Femur (tissue), 1 donor: Measurements from ENCODE around the gene PTGES.
A peak's percentile ranks its signal among the peaks of the same experiment; 100 is the strongest.
"Not testable (repeated sequence)": the region's sequence is repeated elsewhere in the genome, so short reads cannot be mapped to it uniquely, and the experiment has no call there.

Experiments used
- DNase-seq: peaks from one replicate; pipeline ENCODE4 v3.0.0-alpha.2; 2017

PTGES gene

DNA sequence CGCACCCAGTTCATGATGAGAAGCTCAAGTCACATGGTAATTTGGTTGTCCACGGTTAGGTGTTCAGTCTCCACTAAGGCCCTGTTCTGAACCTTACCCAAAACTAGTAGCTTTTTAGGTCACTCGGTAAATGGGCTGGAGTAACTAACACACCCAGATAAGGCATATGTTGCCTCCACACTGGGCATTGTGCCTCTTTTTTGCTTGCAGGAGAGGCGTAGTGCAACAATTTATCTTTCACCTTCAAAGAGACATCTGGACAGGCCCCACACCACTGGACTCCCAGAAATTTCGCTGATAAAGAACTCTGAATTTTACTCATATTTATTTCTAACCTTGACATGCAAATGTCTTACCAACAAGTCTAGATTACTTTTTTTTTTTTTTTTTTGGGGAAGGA is 16.8 kb upstream of the PTGES start:
- DNase-seq: no peak

- DNase-seq: no peak
Measured at GRCh38 chr9:129768486-129768885, 15.6 kb upstream of the PTGES start.

DNA sequence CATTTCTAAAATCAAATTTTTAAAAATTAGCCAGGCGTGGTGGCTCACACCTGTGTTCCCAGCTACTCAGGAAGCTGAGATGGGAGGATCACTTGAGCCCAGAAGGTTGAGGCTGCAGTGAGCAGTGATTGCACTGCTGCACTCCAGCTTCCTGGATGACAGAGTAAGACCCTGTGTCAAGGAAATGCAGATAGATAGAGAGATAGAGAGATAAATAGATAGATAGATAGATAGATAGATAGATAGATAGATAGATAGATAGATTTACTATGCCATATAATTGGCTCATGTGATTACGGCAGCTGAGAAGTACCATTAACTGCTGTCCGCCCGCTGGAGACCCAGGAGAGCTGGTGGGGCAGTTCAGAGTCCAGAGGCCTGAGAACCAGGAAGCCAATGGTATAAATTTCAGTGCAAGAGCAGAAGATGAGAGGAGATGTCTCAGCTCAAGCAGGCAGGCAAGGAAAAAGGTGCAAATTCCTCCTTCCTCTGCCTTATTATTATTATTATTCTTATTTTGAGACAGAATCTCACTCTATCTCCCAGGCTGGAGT is 13.0 kb upstream of the PTGES start:
- DNase-seq: no peak

DNA sequence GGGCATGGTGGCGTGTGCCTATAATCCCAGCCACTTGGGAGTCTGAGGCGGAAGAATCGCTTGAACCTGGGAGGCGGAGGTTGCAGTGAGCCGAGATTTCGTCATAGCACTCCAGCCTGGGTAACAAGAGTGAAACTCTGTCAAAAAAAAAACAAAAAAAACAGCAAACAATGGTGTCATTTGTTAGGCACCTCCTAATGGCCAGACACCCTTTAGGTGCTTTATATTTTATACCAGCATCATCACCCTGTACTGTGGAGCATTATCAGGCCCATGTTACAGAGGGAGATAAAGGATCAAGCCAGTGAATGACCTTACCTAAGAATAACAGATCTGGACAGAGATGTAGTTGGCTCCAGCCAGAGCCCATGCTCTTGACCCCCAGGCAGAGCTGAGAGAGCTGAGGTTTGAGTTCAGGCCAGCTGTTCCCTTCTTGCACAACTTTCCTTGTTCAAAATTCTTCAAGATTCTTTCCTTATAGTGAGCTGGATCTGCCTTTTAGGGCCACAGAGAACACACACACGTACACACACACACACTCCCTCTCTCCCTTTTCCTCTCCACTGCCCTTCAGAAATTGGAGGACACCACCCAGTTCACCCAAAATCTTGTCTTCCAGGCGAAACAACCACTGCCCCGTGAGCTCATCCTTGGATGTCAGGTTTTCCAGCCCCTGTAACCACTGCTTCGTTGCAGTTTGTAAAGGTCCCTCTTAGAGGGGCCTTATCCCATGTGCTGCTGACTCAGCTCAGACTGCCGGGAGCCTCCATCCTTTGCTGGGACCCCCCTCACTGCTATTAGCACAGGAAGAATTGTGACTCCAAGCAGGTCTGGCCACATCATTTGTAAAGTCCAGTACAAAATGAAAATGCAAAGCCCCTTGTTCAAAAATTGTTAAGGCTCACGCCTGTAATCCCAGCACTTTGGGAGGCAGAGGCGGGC is 10.4 kb upstream of the PTGES start:
- peak; percentile 28 for DNase-seq

GRCh38 chr9:129762370-129762984 is 9.6 kb upstream of the PTGES start:
- peak; percentile 33 for DNase-seq

DNA sequence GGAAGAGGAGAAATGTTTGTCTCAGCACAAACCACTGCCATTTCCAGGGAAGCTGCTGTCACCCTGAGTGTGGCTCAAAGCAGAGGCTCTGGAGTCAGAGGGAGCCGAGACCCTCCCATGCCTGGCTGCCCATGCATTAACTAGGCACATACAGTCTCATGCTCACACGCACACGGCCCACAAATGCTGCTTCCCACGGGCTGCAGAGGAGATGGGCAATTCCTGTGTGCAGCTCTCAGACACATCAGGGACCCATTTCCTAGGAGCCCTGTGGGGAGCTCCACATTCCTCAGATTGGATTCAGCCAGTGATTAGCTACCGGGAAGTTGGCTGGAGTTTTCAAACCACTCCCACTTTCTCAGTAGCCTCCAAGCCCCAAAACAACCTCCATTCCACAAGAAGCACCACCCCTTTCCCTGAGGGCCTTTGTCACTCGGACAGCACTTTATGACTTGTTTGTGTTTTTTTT is 9.1 kb upstream of the PTGES start:
- peak; percentile 56 for DNase-seq

- DNase-seq: peak; percentile 62
Measured at GRCh38 chr9:129761293-129761900, 8.6 kb upstream of the PTGES start.

DNA sequence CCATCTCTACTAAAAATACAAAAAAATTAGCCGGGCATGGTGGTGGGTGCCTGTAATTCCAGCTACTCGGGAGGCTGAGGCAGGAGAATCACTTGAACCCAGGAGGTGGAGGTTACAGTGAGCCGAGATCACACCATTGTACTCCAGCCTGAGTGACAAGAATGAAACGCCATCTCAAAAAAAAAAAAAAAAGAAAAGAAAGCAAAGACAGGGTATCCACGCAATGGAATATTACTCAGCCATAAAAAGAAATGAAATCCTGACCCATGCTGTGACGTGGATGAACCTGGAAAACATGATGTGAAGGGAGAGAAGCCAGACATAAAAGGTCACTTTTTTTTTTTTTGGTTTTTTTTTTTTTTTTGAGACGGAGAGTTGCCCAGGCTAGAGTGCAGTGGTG is 7.9 kb upstream of the PTGES start:
- not testable (repeated sequence) for DNase-seq

DNA sequence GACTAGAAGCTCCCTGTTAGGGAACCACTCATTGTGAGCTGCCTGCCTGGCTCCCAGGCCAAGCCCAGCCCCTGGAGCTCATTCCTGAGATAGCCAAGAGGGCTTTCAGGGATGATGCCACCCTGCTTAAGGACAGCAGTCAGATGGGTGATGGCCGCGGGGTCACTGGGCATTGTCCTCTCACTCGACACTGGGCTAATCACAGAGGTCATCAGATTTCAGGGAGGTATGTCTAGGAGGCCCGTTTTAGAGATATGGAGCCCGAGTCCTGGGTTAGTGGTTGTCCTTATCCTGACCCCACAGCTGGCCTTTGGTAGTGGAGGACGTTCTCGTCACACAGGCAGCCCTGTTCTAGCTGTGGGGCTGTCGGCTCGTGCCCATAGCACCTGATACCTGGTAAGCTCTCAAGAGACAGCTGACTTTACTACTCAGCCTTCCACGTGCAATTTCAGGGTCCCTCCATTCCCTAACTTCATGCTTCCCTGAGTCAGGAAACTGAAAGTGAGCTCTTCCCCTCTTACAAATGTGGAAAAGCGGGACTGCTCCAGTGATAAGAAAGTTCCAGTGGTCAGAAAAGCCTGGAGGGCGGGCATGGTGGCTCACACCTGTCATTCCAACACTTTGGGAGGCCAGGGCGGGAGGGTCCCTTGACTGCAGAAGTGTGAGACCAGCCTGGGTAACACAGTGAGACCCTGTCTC is 7.1 kb upstream of the PTGES start:
- no peak for DNase-seq

DNA sequence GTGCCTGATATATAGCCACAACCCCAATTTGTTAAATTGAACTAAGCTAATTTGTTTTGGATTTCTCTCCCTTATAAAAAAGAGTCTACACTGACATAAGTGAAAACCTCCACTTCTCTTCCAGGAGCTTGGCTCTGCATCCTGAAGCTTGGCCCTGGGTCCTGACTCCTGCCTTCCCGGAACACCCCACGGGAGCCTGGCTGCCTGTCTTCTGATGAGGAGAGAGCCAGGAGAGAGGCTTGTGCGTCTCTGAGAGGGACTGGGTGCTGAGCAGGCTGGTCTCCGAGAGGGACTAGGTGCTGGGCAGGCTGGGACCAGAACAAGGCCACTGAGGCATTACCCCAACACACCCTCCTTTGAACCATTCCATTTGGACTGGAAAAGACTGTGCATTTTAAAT is 6.5 kb upstream of the PTGES start:
- DNase-seq: peak; percentile 32

DNA sequence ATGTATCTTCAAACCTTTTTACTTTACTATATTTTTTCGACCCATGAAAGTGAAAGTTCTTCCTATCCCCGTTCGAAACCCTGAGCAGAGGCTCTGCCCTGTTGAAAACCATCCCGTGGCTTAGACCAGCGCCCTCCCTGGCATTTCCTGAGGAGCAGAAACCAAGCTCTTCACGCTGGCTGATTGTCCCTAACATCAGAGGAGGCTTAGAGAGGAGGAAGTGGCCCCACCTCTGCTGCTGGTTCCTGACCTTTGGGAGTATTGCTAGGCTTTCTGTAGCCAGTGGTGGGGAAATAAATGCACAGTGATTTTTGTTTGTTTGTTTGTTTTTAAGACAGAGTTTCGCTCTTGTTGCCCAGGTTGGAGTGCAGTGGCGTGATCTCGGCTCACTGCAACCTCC is 4.2 kb upstream of the PTGES start:
- no peak for DNase-seq

DNA sequence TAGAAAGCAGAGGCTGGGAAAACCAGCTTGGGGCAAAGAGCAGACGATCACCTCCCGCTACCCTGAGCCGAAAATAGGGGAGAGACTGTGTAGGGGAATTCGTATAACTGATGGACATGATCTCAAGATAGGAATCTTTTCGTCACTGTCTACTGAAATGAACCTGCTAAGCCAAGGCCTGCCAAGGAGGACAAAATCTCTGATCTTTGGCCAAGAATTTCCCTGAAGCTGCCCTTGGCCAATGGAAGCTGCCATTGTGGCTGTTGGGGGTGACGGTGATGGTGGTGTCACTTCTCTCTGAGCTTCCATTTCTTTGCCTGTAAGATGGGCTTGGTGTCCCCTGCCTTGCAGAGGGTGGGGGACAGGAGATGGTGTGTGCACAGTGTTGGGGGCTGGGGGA is 3.3 kb upstream of the PTGES start:
- DNase-seq: no peak

DNA sequence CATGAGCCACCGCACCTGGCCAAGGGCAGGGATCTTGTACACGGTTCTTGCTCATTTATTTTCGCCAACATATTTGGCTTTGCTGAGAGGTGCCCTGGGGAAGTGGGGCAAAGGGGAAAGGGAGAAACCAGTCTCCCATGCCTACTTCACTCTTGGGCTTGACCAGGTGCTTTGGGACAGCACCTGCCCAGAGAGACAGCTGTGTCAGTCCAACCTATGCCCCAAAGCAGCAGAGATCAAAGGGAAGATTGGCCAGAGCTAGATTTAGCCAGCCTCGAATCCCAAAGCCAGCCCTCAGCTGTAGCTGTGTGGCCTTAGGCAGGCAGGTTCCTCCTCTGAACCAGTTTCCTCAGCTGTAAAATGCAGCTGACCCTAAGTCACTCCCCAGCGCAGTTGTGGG is 2.3 kb upstream of the PTGES start:
- no peak for DNase-seq

- DNase-seq: peak; percentile 35
Measured at GRCh38 chr9:129751841-129752801, 721 bp downstream of the PTGES start.

GRCh38 chr9:129750013-129750638 is 2.7 kb downstream of the PTGES start:
- no peak for DNase-seq

- DNase-seq: no peak
Measured at GRCh38 chr9:129749575-129749974, 3.3 kb downstream of the PTGES start.

DNA sequence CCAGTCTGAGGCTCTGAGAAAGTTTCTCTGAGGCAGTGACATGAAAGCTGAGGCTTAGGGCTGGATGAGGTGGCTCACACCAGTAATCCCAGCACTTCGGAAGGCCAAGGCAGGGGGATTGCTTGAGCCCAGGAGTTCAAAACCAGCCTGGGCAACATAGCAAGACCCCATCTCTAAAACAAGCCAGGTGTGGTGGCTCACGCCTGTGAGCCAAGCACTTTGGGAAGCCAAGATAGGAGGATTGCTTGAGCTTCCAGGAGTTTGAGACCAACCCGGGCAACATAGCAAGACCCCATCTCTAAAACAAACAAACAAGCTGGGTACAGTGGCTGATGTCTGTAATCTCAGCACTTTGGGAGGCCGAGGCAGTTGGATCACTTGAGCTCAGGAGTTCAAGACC is 3.8 kb downstream of the PTGES start:
- DNase-seq: not testable (repeated sequence)

DNA sequence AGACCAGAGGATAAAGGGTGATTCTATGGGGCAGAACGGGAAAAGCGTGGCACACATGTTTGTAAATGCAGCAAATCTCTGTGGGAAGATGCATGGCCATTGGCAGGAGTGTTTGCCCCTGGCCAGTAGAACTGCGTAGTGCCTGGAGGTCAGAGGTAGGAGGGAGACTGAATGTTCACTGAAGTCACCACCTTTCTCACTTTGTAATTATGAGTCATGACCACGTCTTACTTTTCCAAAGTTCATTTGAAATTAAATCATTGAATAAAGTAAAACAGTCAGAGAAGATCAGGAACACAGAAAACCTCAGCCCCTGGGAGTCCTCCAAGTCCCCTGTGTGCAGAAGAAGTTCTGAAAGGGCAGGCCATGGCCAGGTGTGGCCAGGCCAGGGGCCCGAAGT is 4.6 kb downstream of the PTGES start:
- DNase-seq: no peak

DNA sequence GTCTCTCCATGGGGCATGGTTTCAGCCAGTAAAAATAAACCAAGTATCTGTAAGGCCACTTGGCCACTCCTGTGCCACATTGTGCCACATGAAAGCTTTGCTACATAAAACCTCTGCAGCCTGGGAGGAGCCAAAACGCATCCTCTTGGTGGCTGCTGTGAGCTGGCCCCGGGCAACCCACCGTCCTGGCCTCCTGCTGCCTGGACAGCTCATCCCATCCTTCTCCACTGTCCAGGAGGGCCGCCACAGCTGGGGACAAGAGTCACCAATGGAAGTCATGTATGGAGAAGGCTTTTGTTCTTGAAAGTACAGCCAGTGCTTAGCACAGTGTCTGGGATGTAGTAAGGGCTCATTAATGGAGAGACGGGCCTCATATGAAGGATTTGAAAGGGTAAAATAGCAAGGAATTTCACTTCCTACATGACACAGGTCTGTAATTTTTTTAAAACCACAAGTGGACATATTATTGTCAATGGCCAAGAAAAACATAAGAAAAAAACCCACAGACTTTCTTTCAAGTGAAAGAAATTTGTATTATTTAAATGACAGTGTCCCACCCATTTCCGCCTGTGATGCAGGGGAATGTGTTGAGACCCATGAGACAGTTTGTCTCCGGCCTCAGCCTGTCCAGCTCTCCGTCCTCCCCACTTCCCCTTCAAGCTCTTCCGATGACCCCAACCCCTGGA is 6.6 kb downstream of the PTGES start:
- no peak for DNase-seq

GRCh38 chr9:129745200-129745599 is 7.6 kb downstream of the PTGES start:
- no peak for DNase-seq
